ENCODE measurements around the gene ZNF333.

- TF ChIP-seq EZH2 (IDR thresholded peaks at IDR 0.05; ENCODE audit: borderline replicate concordance, low read depth, low read length, poor library complexity, severe bottlenecking) = no peak
- no peak for TF ChIP-seq CTCF (conservative IDR thresholded peaks at IDR 0.05; ENCODE audit: low read depth, low read length)
These were observed 9.8 kb downstream of the ZNF333 start for GRCh38 chr19:14699641-14700040.
